IMR-90 (cell line): ENCODE results near the gene ARHGEF7. TPM values are rescaled to one million over a fixed set of nuclear protein-coding genes. Genes with fewer than 3 reads are reported as not detected.

Source experiments
- ATAC-seq: fragments of 200-7000 bp; cut with Tn5 transposase; 2 replicates; pipeline ENCODE4 v1.9.1; 2020; ENCODE audit warnings: low read depth, mild to moderate bottlenecking, moderate library complexity
- BruUV-seq: library from RNA; stranded (reverse); fragments of 400-500 nt; replicated peaks from 2 replicates; lab custom pipeline; 2021; lab: Mats Ljungman, UMichigan
- CTCF ChIA-PET: fragments of 300-600 bp; formaldehyde crosslinking; extraction: SDS; loops from one replicate; lab custom pipeline; 2021; ENCODE audit warnings: antibody characterized with exemption; lab: Yijun Ruan, JAX
- POLR2A ChIA-PET: fragments of 300-600 bp; sonication (Branson Sonifier 250); formaldehyde crosslinking; loops from one replicate; lab custom pipeline; 2022; ENCODE audit warnings: antibody characterized with exemption; ENCODE audit not compliant: unreplicated experiment; lab: Charles Lee
- DNase-seq: peaks from one replicate; pipeline ENCODE4 v3.0.0; 2013
- H2AFZ ChIP-seq: replicated peaks from 2 replicates; pipeline ENCODE3; 2013; ENCODE audit warnings: low read length, mild to moderate bottlenecking; ENCODE audit not compliant: poor library complexity
- H2AK5ac ChIP-seq: 2 replicates; pipeline ENCODE4 v1.6.1; 2013; ENCODE audit warnings: low read depth, low read length, inconsistent platforms
- H2AK9ac ChIP-seq: replicated peaks from 2 replicates; pipeline ENCODE3; 2013; ENCODE audit warnings: mild to moderate bottlenecking, low read depth, low read length, moderate library complexity; ENCODE audit not compliant: poor library complexity
- H2BK120ac ChIP-seq: 2 replicates; pipeline ENCODE4 v1.6.1; 2013; ENCODE audit warnings: low read depth, low read length, inconsistent platforms
- H2BK15ac ChIP-seq: 3 replicates; pipeline ENCODE4 v1.6.1; 2013; ENCODE audit warnings: low read depth, low read length, inconsistent platforms
- H2BK20ac ChIP-seq: 2 replicates; pipeline ENCODE4 v1.6.1; 2013; ENCODE audit warnings: low read depth, mild to moderate bottlenecking, inconsistent platforms, low read length, moderate library complexity
- H2BK5ac ChIP-seq: 2 replicates; pipeline ENCODE4 v1.6.1; 2013; ENCODE audit warnings: mild to moderate bottlenecking, low read depth, low read length, inconsistent platforms; ENCODE audit not compliant: poor library complexity, severe bottlenecking
- H3K14ac ChIP-seq: replicated peaks from 2 replicates; pipeline ENCODE4 v1.6.1; 2013; ENCODE audit warnings: low read depth, low read length, inconsistent platforms
- H3K18ac ChIP-seq: 2 replicates; pipeline ENCODE4 v1.6.1; 2013; ENCODE audit warnings: low read depth, low read length, control low read depth
- H3K23ac ChIP-seq: 2 replicates; pipeline ENCODE4 v1.6.1; 2013; ENCODE audit warnings: low read depth, low read length, inconsistent platforms
- H3K27ac ChIP-seq: 2 replicates; pipeline ENCODE4 v1.5.1; 2013; ENCODE audit warnings: mild to moderate bottlenecking, control low read depth, low read length; ENCODE audit not compliant: insufficient read depth
- H3K27me3 ChIP-seq: 2 replicates; pipeline ENCODE4 v1.6.1; 2013; ENCODE audit warnings: low read length; ENCODE audit not compliant: control insufficient read depth, insufficient read depth
- H3K36me3 ChIP-seq: 2 replicates; pipeline ENCODE4 v1.6.1; 2013; ENCODE audit warnings: low read length, mixed read lengths; ENCODE audit not compliant: control insufficient read depth, insufficient read depth
- H3K4ac ChIP-seq: 2 replicates; pipeline ENCODE4 v1.6.1; 2013; ENCODE audit warnings: low read depth, low read length, inconsistent platforms
- H3K4me1 ChIP-seq: 2 replicates; pipeline ENCODE4 v1.6.1; 2013; ENCODE audit warnings: low read length, mixed read lengths; ENCODE audit not compliant: control insufficient read depth, insufficient read depth
- H3K4me2 ChIP-seq: 2 replicates; pipeline ENCODE4 v1.6.1; 2013; ENCODE audit warnings: low read depth, mild to moderate bottlenecking, control low read depth, low read length, moderate library complexity
- H3K4me3 ChIP-seq: 2 replicates; pipeline ENCODE4 v1.5.1; 2013; ENCODE audit warnings: low read depth, mild to moderate bottlenecking, control low read depth, low read length, moderate library complexity; ENCODE audit not compliant: insufficient read depth
- H3K56ac ChIP-seq: 2 replicates; pipeline ENCODE4 v1.6.1; 2013; ENCODE audit warnings: low read length, inconsistent platforms; ENCODE audit not compliant: insufficient read depth; ENCODE audit errors: extremely low read depth
- H3K79me1 ChIP-seq, 2 experiments: 2 replicates each; pipeline ENCODE4 v1.6.1; 2013; ENCODE audit warnings: low read length in 2 of 2, inconsistent platforms in 1 of 2, low read depth in 1 of 2
- H3K9ac ChIP-seq: 2 replicates; pipeline ENCODE4 v1.6.1; 2013; ENCODE audit warnings: low read depth, low read length, control low read depth
- H3K9me1 ChIP-seq: 2 replicates; pipeline ENCODE4 v1.6.1; 2013; ENCODE audit warnings: low read length, inconsistent platforms; ENCODE audit not compliant: insufficient read depth
- H3K9me3 ChIP-seq: 2 replicates; pipeline ENCODE4 v1.6.1; 2013; ENCODE audit warnings: low read length; ENCODE audit not compliant: control insufficient read depth, insufficient read depth
- H4K20me1 ChIP-seq: 2 replicates; pipeline ENCODE4 v1.6.1; 2013; ENCODE audit warnings: low read length, inconsistent platforms; ENCODE audit not compliant: insufficient read depth
- H4K5ac ChIP-seq: 2 replicates; pipeline ENCODE4 v1.6.1; 2013; ENCODE audit warnings: mild to moderate bottlenecking, low read depth, low read length, control low read depth
- H4K8ac ChIP-seq, 2 experiments: 2 replicates each; pipeline ENCODE4 v1.6.1; 2013; ENCODE audit warnings: low read depth in 2 of 2, low read length in 2 of 2, control low read depth in 1 of 2, inconsistent platforms in 1 of 2
- H4K91ac ChIP-seq: 2 replicates; pipeline ENCODE4 v1.6.1; 2013; ENCODE audit warnings: low read depth, low read length, inconsistent platforms; ENCODE audit not compliant: insufficient read depth
- BHLHE40 ChIP-seq: fragments of 150-350 bp; IDR thresholded peaks from 2 replicates; pipeline ENCODE4 v1.6.1; 2016; ENCODE audit warnings: mild to moderate bottlenecking, low read depth, low read length
- CEBPB ChIP-seq: IDR thresholded peaks from 2 replicates; pipeline ENCODE4 v1.6.1; 2012; ENCODE audit warnings: low read depth, low read length, improper control_type of control experiment
- CHD1 ChIP-seq: IDR thresholded peaks from 2 replicates; pipeline ENCODE4 v1.6.1; 2012; ENCODE audit warnings: low read depth, low read length, improper control_type of control experiment
- FOS ChIP-seq: fragments of 150-350 bp; IDR thresholded peaks from 2 replicates; pipeline ENCODE4 v1.6.1; 2016; ENCODE audit warnings: low read depth, low read length
- MAFK ChIP-seq: IDR thresholded peaks from 2 replicates; pipeline ENCODE4 v1.6.1; 2012; ENCODE audit warnings: low read depth, low read length, improper control_type of control experiment
- MAZ ChIP-seq: IDR thresholded peaks from 2 replicates; pipeline ENCODE4 v1.6.1; 2012; ENCODE audit warnings: low read depth, mild to moderate bottlenecking, low read length, improper control_type of control experiment, moderate library complexity, borderline replicate concordance
- MXI1 ChIP-seq: IDR thresholded peaks from 2 replicates; pipeline ENCODE4 v1.6.1; 2012; ENCODE audit warnings: low read depth, mild to moderate bottlenecking, low read length, moderate library complexity, borderline replicate concordance
- NFE2L2 ChIP-seq: fragments of 150-350 bp; IDR thresholded peaks from 2 replicates; pipeline ENCODE4 v1.6.1; 2016; ENCODE audit warnings: low read depth, mild to moderate bottlenecking, low read length
- POLR2A ChIP-seq: IDR thresholded peaks from 2 replicates; pipeline ENCODE4 v1.6.1; 2012; ENCODE audit warnings: mild to moderate bottlenecking, low read depth, low read length
- RAD21 ChIP-seq: IDR thresholded peaks from 2 replicates; pipeline ENCODE4 v1.6.1; 2012; ENCODE audit warnings: low read length, improper control_type of control experiment
- RCOR1 ChIP-seq: IDR thresholded peaks from 2 replicates; pipeline ENCODE4 v1.6.1; 2012; ENCODE audit warnings: mild to moderate bottlenecking, low read length, improper control_type of control experiment; ENCODE audit not compliant: insufficient replicate concordance
- RFX5 ChIP-seq: IDR thresholded peaks from 2 replicates; pipeline ENCODE4 v1.8.0; 2012; ENCODE audit warnings: low read depth, mild to moderate bottlenecking, low read length, moderate library complexity
- SMC3 ChIP-seq: fragments of 150-350 bp; IDR thresholded peaks from 2 replicates; pipeline ENCODE4 v1.6.1; 2016; ENCODE audit warnings: low read depth, mild to moderate bottlenecking, antibody characterized with exemption, low read length, moderate library complexity
- WGBS, 2 experiments: methylation state at CpG; one replicate each; pipeline versions ENCODE4 v1.1.5 to v1.1.7; 2013; ENCODE audit warnings: missing lambda C conversion rate in 2 of 2; ENCODE audit not compliant: insufficient read length in 1 of 2; ENCODE audit errors: extremely low coverage in 2 of 2; 5-methylcytosine and 5-hydroxymethylcytosine counted together
- dilution Hi-C: fragments of 300-500 bp; cut with HindIII; formaldehyde crosslinking; loops from one replicate; pipeline ENCODE4 v1.14.3; 2018; ENCODE audit warnings: low sequenced_read_pairs; ENCODE audit not compliant: unreplicated experiment
- in situ Hi-C: fragments of 300-500 bp; cut with MboI; formaldehyde crosslinking; loops from 3 replicates; pipeline ENCODE4 v1.14.3; 2019; ENCODE audit warnings: low sequenced_read_pairs, inconsistent platforms, mixed read lengths
- intact Hi-C: fragments of 100-400 bp; cut with micrococcal nuclease; formaldehyde crosslinking; loops from 2 replicates; pipeline ENCODE4 v1.10.0; 2022
- polyA plus RNA-seq, 3 experiments: library from polyadenylated mRNA; depleted of rRNA; stranded (reverse); fragments of >200 nt; gene quantifications; 2 replicates each; pipeline ENCODE4 v1.2.3, GENCODE V29; 2012; ENCODE audit warnings: low replicate concordance in 1 of 3
- total RNA-seq: library from RNA; depleted of rRNA; stranded (reverse); fragments of >200 nt; gene quantifications from 2 replicates; pipeline ENCODE4 v1.2.3, GENCODE V29; 2012
- TF ChIP-seq, protein P1 (sequence below): fragments of 150-350 bp; IDR thresholded peaks from 2 replicates; pipeline ENCODE4 v1.6.1; 2017; ENCODE audit warnings: mild to moderate bottlenecking, antibody characterized with exemption, low read length, low read depth
- TF ChIP-seq, protein P2 (sequence below): fragments of 150-350 bp; IDR thresholded peaks from 2 replicates; pipeline ENCODE4 v1.6.1; 2016; ENCODE audit warnings: low read depth, mild to moderate bottlenecking, low read length, moderate library complexity, borderline replicate concordance
- TF ChIP-seq, protein P3 (sequence below): conservative IDR thresholded peaks from 2 replicates; pipeline ENCODE4 v1.5.1; 2012; ENCODE audit warnings: mild to moderate bottlenecking, low read depth, low read length, improper control_type of control experiment

Gene ARHGEF7
- total and polyA plus RNA-seq, 2 of the 4 experiments (the other 2 are of a cell fraction): 32.9 to 59.0 TPM

DNA sequence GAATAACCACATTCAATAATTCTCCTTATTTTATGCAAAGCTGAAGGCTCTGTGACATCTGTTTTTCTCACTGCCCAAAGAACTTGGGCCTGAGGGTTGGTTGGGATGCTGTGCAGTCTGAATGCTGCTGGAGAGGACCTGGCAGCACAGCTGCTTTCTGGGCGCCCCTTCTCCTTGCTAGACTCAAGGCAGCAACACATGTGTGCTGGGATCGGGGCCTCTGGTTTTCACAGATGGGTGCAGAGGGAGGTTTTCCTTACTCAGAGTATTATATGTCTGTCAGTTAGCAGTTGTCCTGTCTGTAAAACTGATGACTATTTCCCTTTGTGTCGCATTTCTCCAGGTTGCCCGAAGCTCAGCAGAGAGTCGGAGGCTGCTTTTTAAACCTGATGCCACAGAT lies 152.1 kb downstream of the ARHGEF7 start:
- H2BK5ac ChIP-seq: no peak overlapping the region
- TF ChIP-seq CEBPB (no peak), RAD21 (no peak), MXI1 (no peak), RCOR1 (no peak), MAZ (no peak), RFX5 (no peak), FOS (no peak), BHLHE40 (no peak), POLR2A (no peak), CHD1 (no peak), NFE2L2 (no peak), MAFK (no peak), SMC3 (no peak)
- TF ChIP-seq, protein P1, sequence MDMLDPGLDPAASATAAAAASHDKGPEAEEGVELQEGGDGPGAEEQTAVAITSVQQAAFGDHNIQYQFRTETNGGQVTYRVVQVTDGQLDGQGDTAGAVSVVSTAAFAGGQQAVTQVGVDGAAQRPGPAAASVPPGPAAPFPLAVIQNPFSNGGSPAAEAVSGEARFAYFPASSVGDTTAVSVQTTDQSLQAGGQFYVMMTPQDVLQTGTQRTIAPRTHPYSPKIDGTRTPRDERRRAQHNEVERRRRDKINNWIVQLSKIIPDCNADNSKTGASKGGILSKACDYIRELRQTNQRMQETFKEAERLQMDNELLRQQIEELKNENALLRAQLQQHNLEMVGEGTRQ: no peak
- TF ChIP-seq, protein P2, sequence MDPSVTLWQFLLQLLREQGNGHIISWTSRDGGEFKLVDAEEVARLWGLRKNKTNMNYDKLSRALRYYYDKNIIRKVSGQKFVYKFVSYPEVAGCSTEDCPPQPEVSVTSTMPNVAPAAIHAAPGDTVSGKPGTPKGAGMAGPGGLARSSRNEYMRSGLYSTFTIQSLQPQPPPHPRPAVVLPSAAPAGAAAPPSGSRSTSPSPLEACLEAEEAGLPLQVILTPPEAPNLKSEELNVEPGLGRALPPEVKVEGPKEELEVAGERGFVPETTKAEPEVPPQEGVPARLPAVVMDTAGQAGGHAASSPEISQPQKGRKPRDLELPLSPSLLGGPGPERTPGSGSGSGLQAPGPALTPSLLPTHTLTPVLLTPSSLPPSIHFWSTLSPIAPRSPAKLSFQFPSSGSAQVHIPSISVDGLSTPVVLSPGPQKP: no peak
- TF ChIP-seq, protein P3, sequence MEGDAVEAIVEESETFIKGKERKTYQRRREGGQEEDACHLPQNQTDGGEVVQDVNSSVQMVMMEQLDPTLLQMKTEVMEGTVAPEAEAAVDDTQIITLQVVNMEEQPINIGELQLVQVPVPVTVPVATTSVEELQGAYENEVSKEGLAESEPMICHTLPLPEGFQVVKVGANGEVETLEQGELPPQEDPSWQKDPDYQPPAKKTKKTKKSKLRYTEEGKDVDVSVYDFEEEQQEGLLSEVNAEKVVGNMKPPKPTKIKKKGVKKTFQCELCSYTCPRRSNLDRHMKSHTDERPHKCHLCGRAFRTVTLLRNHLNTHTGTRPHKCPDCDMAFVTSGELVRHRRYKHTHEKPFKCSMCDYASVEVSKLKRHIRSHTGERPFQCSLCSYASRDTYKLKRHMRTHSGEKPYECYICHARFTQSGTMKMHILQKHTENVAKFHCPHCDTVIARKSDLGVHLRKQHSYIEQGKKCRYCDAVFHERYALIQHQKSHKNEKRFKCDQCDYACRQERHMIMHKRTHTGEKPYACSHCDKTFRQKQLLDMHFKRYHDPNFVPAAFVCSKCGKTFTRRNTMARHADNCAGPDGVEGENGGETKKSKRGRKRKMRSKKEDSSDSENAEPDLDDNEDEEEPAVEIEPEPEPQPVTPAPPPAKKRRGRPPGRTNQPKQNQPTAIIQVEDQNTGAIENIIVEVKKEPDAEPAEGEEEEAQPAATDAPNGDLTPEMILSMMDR: no peak
- H3K36me3 ChIP-seq: peaks cover 25% of the 10 kb centered on the region
- no peak overlapping the region; the same call in 1 of the 2 replicates for H2BK120ac ChIP-seq
- intact Hi-C loops (no loop called here), in situ Hi-C loops (no loop called here), dilution Hi-C loops (no loop called here)
- H2BK20ac ChIP-seq: no peak overlapping the region; the same call in 1 of the 2 replicates
- DNase-seq: no peak
- H3K79me1 ChIP-seq: peaks cover 34 to 79% of the 10 kb centered on the region in 2 experiments
- H3K18ac ChIP-seq: peak overlapping the region; percentile 84; the same call in 1 of the 2 replicates
- H3K4ac ChIP-seq: peak overlapping the region; percentile 65; the same call in 1 of the 2 replicates
- no TSS peak for BruUV-seq
- peaks cover 22% of the 10 kb centered on the region for H3K4me1 ChIP-seq
- no peak overlapping the region for H3K23ac ChIP-seq
- H2AK9ac ChIP-seq: peak overlapping the region; percentile 58
- peak overlapping the region; percentile 85; the same call in 1 of the 2 replicates for H3K14ac ChIP-seq
- H3K4me3 ChIP-seq: no peak overlapping the region
- H2AFZ ChIP-seq: no peak overlapping the region
- no peak overlapping the region for H3K9ac ChIP-seq
- H3K27me3 ChIP-seq: no peaks in the 10 kb centered on the region
- no peak overlapping the region; the same call in 1 of the 2 replicates for H4K5ac ChIP-seq
- peak overlapping the region; percentile 80 for H3K4me2 ChIP-seq
- H3K9me3 ChIP-seq: no peaks in the 10 kb centered on the region
- H4K20me1 ChIP-seq: 0 out of 2 replicates have a peak, but pooled peaks cover 3% of the 10 kb centered on the region
- no peak overlapping the region for H2BK15ac ChIP-seq
- ChIA-PET POLR2A (no interaction called here), CTCF (interaction anchor here (0.9 to 1.7 kb wide), 2 partner anchors 7 to 18 kb away, joined by 3 to 7 read pairs; no protein-coding TSS in a partner anchor)
- WGBS, 2 experiments: 100% methylated on average over 2 of the region's 5 CpGs; no CpG with 5 or more reads in 1 of the 2 experiments
- H3K56ac ChIP-seq: no peak overlapping the region
- H3K27ac ChIP-seq: peak overlapping the region; percentile 41; the same call in 1 of the 2 replicates
- peak overlapping the region; percentile 49 for H2AK5ac ChIP-seq
- ATAC-seq: no peak
- no peak overlapping the region for H4K8ac ChIP-seq
- H3K9me1 ChIP-seq: peaks cover 34% of the 10 kb centered on the region
- no peak overlapping the region for H4K91ac ChIP-seq
